Suppressor macrophage treated with lipopolysaccharide for 1 hour (primary cell): ENCODE results near the gene ZNF439.
"Not testable (repeated sequence)": the region's sequence is repeated elsewhere in the genome, so short reads cannot be mapped to it uniquely, and the experiment has no call there.

ENCODE experiments used
- DNase-seq, 3 donors: peaks; one replicate each; pipeline ENCODE4 v3.0.0-alpha.2; 2020 to 2022

The ZNF439 gene

GRCh38 chr19:11848594-11849469 is at the start of gene ZNF439:
Gene ZNF439, plus strand, starts transcription at chr19:11848726. Its CDS starts 142 bp downstream, at chr19:11848868.
- DNase-seq: peak; percentile 53 to 86 (median 58)

GRCh38 chr19:11806354-11807098 is 42.0 kb upstream of the ZNF439 start:
- no peak for DNase-seq

GRCh38 chr19:11807099-11807380 is 41.5 kb upstream of the ZNF439 start:
- no peak for DNase-seq

- DNase-seq: no peak
Observed at GRCh38 chr19:11813703-11814028, 34.9 kb upstream of the ZNF439 start.

GRCh38 chr19:11814029-11814699 is 34.4 kb upstream of the ZNF439 start, which contains the start of gene ZNF440:
Gene ZNF440, plus strand, starts transcription at chr19:11814273. Its CDS starts 175 bp downstream, at chr19:11814448.
- DNase-seq: peak; percentile 92 to 97 (median 94)

GRCh38 chr19:11814700-11815035 is 33.9 kb upstream of the ZNF439 start:
- peak; percentile 38 to 57 (median 38) for DNase-seq

GRCh38 chr19:11821474-11822109 is 26.9 kb upstream of the ZNF439 start:
- DNase-seq: peak in 1 of 3 donors; percentile 6

GRCh38 chr19:11828957-11829876 is 19.3 kb upstream of the ZNF439 start:
- DNase-seq: not testable (repeated sequence)

GRCh38 chr19:11832253-11832912 is 16.1 kb upstream of the ZNF439 start:
- no peak for DNase-seq

GRCh38 chr19:11833541-11833940 is 15.0 kb upstream of the ZNF439 start:
- no peak for DNase-seq

GRCh38 chr19:11835626-11836066 is 12.9 kb upstream of the ZNF439 start:
- DNase-seq: not testable (repeated sequence)

GRCh38 chr19:11843722-11844121 is 4.8 kb upstream of the ZNF439 start:
- no peak for DNase-seq

- not testable (repeated sequence) for DNase-seq
Observed at GRCh38 chr19:11847615-11848014, 911 bp upstream of the ZNF439 start.

GRCh38 chr19:11848200-11848593 is 329 bp upstream of the ZNF439 start:
- no peak for DNase-seq

GRCh38 chr19:11850289-11850688 is 1.8 kb downstream of the ZNF439 start:
- DNase-seq: not testable (repeated sequence)

GRCh38 chr19:11853358-11853757 is 4.8 kb downstream of the ZNF439 start:
- DNase-seq: no peak

- DNase-seq: no peak
Observed at GRCh38 chr19:11856596-11857250, 8.2 kb downstream of the ZNF439 start.

GRCh38 chr19:11860721-11861120 is 12.2 kb downstream of the ZNF439 start:
- DNase-seq: no peak

- DNase-seq: no peak
Observed at GRCh38 chr19:11861301-11861700, 12.8 kb downstream of the ZNF439 start.

GRCh38 chr19:11867766-11868165 is 19.2 kb downstream of the ZNF439 start:
- not testable (repeated sequence) for DNase-seq

- DNase-seq: no peak
Observed at GRCh38 chr19:11868188-11868587, 19.7 kb downstream of the ZNF439 start.
